ENCODE results near the gene TP63.

DNA sequence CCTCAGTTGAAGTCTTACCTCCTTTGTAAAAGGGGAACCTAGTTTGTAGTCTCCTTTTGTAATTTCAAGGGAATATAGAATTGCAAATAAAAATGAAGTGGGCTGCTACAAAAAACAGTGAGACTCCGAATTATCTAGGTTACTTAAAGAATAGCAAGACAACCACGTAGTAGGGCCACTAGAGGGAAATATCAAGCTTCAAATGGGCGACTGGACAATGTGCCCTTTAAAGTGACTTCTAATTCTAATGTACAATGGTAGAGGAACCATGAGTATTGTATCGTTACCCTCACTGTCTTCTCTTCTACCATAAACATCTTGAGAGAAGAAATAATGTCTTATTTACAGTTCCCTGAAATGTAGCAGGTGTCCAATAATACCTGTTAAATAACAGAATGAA lies 56.3 kb downstream of the TP63 start:
- TF ChIP-seq, protein P1, sequence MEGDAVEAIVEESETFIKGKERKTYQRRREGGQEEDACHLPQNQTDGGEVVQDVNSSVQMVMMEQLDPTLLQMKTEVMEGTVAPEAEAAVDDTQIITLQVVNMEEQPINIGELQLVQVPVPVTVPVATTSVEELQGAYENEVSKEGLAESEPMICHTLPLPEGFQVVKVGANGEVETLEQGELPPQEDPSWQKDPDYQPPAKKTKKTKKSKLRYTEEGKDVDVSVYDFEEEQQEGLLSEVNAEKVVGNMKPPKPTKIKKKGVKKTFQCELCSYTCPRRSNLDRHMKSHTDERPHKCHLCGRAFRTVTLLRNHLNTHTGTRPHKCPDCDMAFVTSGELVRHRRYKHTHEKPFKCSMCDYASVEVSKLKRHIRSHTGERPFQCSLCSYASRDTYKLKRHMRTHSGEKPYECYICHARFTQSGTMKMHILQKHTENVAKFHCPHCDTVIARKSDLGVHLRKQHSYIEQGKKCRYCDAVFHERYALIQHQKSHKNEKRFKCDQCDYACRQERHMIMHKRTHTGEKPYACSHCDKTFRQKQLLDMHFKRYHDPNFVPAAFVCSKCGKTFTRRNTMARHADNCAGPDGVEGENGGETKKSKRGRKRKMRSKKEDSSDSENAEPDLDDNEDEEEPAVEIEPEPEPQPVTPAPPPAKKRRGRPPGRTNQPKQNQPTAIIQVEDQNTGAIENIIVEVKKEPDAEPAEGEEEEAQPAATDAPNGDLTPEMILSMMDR (IDR thresholded peaks at IDR 0.05; ENCODE audit: low read length), result no peak
- TF ChIP-seq EZH2 (IDR thresholded peaks at IDR 0.05; ENCODE audit: borderline replicate concordance, low read length), result no peak
